Fibroblast of skin of scalp (primary cell): ENCODE data around the gene CERS6.

Experiments
- DNase-seq: peaks from one replicate; pipeline ENCODE4 v3.0.0-alpha.2; 2013

Gene CERS6

DNA sequence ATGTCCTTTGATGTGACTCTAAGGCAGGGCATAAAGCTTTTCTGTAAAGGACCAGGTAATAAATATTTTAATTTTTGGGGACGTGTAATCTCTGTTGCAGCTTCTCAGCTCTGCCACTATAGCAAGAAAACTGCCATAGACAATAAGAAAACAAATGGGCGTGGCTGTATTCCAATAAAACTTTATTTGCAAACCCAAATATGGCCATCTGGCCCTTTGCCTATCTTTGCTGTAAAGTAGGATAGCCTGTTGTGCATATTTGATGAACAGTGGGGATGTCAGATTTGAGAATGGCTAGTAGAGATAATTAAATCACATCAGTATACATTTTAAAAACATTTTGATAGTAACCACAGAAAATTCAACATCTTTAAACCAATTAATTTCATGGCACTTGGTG lies 250.7 kb downstream of the CERS6 start:
- no peak for DNase-seq

DNA sequence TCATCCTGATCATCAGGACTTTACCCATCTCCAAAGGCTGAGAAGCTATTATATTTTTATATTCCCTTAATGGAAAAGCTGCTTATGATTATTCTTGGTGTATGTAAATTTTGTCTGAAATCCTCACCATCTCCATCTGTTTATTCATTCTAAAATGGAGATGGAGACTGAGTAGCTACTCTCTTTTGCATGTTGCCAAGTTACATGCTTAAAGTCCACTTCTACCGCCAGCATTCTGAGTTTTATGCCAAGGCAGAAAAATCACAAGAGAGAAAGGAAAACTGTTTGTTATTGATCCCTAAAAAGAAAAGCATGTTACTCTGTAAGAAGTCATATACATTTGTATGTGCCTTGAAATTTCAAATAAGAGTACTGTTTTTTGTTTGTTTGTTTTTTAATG lies 252.0 kb downstream of the CERS6 start:
- no peak for DNase-seq

DNA sequence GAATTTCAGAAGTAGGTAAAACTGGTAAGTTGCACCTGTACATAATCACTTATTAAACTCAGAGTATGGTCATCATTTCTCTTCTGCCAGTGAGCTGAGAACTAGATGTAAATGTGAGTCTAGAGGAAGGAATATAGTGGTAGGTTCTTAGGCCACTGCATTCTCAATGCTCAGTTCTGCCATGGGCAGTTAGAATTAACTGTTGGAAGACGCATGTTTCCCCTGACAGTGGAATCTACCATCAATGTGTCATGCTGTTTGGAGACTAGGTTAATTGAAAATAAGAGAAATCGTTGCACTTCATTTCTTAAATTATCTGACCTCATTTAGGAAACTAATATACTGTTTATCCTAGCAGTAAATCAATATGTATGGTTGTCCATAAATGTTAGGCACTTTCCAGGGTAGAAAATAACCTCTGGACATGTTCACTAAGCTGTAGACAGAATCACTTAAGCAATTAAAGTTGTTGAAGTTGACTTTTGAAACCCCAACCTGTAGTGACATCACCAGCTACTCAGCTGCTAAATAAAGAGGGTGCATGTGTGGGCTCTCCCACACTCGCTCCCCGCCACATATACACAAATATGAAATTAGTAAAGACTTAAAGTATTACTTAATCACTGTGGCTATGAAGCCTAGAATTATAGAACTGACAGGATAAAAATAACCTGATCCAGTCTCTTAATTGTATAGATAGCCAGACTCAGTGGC lies 254.8 kb downstream of the CERS6 start:
- DNase-seq: no peak

DNA sequence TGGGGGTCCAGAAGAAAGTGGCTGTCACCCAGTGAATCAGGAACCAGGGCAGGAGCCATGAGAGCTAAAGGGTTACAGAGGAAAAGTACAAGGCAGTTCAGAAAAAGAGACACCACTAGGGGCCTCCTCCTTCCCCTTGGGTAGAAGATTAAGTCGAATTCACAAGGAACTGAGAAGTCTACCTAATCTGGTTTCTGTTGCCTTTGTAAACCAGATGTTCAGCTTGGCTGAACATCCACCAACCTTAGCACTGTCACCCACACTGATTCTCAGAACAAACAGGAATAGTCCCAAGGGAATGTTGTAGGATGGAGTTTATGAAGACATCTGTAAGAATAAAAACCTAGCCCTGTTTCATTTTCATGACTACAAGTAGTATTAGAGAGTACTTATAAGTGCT lies 256.0 kb downstream of the CERS6 start:
- no peak for DNase-seq

DNA sequence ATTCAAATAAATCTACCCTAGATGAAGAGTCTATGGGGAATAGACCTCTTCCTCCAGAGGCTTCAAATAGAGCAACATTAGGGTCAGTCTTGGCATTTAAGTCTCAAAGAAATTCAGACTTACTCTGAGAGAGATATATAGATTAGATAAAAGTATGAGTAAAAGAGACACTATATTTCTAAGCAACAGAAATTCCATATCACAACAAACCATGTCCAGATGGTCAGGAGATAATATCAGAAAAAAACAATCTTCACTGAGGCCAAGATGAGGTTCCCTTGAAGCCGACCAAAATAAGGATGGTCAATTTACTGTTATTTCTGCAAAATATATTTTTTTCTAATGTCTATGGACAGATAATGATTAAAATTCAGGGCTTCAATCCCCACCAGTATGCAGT lies 257.3 kb downstream of the CERS6 start:
- DNase-seq: no peak

DNA sequence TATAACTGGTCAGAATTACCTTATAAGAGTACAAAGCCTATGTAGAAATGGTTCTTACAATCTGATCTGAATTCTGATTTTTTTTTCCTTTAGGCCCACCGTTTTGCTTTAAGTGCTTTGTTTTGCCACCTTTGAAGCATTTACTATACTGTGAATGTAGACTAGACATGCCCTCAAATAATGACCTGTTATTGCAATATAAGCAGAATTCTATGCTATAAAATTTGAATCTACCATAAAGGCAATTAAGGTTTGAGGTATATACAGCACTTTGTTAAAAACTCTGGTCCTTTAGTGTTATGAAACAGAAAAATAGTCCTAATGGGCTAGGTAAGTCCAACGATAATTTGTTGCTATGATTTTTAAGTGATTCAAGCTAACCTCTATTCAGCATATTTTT lies 259.8 kb downstream of the CERS6 start:
- no peak for DNase-seq

DNA sequence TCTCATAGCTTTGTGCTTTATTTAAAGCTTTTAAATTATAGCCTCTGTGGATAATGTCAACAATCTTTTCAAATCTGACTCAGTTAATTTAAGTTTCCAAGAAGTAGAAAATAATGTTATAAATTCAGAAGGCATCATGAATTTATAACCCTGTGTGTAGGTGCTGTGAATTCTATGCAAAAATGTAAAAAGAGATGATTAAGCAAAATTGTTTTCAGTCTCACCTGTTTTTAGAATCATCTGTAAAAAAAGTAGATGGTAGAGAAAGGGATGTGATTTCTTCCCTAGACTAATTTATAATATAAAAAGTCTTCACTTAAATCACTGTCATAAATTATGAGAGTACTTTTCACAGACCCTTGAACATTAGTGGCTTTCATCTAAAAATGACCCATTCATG lies 260.8 kb downstream of the CERS6 start:
- DNase-seq: no peak

DNA sequence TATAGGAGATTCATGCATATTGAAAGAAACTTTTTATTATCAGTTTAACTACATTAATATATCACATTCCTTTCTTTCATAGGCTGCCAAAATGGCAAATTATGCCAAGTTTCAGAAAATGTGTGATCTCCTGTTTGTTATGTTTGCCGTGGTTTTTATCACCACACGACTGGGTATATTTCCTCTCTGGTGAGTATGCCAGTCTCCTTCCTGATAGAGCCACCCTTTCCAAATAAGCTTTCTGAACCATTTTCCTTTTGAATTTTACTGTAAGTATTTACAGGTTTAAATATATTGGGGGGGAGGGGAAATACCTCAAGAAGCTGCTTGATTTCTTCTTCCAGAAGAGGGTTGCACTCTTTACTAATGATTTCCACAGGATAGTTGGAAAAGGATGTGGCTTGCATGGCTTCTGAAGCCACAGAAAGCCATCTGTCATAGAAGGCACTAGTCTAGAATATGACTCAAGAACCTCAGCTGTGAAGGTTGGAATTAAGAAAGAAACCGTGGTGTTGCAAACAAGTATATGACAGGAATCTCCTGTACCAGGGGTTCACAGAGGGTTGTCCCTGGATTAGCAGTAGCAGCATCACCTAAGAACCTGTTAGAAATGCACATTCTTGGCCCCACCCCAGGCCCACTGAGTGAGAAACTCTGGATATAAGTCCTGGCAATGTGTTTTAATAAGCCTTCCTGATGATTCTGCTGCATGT lies 261.9 kb downstream of the CERS6 start:
- DNase-seq: no peak

DNA sequence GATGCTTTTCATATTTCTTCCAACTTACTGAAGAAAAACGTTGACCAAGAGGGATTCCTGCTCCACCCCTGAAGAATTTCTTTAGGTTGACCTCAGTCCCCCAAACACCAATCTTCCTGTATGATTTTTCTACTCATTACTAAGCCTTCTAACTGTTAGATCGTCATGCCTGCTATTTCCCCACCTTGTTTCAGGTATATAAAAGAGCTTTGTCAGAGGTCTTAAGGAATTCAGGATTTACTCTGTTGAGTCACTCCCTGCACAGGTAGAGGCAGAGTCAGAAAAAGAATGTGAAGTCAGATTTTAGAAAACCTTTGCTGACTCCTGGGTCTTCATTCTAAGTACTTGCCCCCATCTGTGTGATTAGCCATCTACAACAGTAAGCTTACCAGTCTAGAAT lies 262.6 kb downstream of the CERS6 start:
- DNase-seq: no peak

DNA sequence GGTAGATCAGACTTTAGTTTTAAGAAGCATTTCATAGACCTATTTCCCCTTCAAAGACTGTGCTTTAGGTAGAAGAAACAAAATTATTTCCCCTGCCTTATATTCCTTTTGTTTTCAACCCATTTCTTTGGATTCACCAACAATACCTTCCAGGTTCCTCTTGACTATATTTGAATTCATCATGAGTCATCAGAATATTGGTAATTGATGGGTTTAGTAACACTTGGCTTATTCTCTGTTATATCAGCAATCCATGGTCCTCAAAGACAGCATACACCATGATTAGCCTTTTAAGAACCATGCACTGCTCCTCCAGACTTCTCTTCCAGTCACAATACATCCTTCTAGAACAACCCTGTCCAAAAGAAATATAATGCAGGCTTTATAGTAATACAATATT lies 263.4 kb downstream of the CERS6 start:
- no peak for DNase-seq

DNA sequence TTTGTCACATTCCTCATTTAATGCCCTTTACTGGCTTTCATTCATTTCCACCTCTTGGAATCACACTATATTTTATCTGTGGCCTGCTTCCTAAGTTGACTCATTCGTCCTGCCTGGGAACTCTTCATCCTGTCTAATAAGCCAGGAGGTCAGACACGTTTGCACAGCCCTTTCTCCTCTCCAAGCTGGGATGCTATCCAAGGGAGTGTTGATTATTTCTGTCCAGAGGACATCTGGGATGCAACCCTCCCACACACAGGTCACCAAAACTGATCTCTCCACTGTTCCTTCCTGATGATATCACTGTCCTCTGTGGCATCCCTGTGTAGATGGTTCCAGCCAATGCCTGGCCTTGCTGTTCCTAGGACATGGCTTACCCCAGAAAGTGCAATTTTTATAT lies 266.5 kb downstream of the CERS6 start:
- no peak for DNase-seq

DNA sequence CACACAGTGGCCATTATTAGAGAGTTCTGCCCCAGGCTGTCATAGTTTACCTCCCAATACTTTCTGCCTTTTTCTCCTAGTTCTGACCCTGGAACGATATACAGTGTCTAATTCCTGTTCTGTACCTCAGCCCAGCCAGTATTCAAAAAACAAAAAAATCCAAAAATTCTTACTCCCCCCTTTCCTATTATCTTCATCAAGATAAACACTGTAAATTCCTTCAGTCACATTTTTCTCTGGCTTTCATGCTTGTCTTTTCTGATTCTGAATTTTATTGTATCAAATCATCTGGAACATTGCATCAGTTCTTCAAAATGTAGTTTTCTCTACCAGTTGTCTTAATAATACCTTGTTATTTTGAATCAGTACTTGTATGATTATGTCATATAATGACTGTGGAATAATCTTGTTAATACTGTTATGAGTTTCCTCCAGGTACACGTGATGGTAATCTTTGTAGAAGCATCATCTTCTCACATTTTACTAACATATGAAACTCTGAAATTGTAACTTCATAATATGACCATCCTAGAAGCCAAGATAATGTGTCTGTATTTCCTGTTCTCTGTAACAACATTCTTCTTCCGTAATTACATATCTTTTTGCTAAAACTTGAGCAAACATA lies 267.3 kb downstream of the CERS6 start:
- DNase-seq: no peak

DNA sequence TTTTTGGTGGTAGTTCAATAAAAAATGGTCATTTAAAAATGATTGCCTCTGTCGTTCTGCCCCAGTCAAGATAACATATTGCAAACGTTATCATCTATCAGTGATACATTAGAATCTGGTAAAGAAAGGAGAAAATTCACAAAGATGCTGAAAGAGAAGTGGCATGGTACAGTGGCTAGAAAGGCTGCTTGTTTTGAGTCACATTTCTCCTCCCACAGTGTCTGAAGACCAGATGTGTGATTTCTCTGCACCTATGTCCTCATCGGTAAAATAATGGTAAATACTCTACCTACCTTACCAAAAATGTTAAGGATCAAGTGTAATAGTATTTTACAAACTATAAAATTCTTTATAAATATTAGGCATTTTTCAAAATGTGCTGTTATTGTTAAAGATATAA lies 270.3 kb downstream of the CERS6 start:
- DNase-seq: no peak

DNA sequence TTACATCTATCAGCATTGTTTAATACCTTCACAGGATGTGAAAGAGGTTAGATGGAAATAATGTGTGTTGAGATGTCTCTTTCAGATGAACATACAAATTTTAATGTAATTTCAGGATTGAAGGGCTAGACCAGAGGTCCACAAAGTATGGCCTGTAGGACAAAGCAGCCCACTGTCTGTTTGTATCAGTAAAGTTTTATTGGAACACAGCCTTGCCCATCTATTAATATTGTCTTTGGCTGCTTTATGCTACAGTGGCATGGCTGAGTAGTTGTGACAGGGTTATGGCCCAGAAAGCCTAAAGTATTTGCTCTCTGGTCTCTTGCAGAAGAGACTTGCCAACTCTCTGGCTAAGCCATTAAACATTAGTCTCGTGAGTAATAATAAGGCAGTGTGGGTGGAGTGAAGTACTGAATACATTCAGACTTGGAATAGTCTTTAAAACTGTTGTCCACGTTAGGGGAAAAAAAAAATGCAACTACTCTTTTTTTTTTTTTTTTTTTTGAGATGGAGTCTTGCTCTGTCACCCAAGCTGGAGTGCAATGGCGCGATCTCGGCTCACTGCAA lies 271.9 kb downstream of the CERS6 start:
- no peak for DNase-seq

DNA sequence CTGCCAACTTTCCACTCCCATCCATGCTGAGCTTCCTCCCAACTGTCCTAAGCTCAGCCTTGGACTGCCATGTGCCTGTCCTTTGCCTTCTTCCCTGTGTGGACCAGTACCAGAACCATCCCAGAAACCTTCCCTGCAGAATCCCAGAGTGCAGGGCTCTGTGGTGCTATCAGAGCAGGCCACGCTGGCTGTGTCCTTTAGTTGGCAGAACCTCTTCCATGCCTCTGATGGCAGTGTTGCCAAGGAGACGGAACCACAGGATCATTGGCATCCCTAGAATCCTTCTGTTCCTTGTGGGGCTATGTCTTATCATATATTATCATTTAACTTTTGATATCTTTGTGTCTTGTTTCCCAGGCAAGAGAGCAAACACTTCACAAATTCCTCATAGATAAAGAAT lies 273.4 kb downstream of the CERS6 start:
- no peak for DNase-seq

DNA sequence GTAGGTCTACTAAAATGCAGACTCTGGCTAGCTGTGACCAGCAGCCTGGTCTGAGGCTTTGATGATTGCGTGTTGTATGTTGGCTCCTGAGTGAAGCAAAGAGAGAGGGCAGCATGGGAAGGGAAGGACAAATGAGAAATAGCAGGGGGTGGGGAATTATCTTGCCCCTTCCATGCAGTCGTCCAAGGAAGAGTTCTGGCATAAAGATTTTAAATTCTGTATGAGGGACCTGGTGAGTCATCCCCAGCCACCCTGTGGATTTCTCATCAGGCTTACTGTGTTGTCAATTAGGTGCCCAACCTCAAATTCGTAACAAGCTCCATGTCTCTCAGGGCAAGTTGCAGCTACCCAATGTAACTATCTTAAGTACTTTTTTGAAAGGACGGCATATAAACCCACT lies 274.3 kb downstream of the CERS6 start:
- peak; percentile 30 for DNase-seq

DNA sequence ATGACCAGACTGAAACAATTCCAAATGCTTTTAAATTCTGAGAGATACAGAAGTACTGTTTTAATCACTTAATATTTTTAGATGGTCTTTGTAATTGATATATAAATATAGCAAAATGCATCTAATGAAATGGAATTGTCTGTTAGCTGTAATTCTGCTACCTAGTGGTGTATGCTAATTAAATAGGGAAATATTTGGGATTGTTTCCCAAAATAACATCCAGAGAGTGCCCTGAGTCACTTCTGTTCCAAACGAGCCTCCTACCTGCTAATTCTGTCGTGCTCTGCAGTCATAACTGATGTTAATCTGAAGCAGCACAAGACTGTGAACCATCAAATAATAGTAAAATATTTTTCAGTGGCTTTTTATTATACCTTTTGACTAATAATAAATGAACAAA lies 274.9 kb downstream of the CERS6 start:
- no peak for DNase-seq

DNA sequence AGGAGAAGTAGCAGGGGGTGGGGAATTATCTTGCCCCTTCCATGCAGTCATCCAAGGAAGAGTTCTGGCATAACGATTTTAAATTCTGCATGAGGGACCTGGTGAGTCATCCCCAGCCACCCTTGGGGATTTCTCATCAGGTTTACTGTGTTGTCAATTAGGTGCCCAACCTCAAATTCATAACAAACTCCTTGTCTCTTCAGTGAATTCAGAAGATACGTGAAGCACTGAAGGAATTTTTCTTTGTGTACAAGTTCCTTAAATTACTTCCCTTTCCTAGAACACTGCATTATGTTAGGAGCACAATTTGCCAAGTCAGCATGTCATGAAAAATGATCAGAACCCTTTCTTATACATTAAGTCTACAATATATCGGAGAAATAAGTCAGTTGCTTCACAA lies 275.5 kb downstream of the CERS6 start:
- no peak for DNase-seq

DNA sequence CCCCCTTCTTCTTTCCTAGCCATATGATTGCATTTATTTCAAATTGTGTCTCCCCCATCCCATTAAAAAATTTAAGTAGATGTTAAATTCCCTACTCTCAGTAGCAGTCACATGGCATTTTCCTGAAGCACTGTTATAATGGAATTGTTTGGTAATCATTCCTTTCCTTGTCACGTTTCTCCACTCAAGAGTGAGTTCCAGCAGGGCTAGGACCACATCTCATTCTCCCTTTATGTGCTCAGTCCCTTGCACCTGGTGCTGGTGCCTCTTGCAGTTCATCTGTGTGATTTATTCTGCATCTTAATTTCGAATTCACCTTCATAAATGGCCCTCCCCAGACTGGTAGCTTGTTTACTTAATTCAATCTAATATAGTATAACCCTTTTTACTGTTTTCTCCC lies 276.0 kb downstream of the CERS6 start:
- no peak for DNase-seq

DNA sequence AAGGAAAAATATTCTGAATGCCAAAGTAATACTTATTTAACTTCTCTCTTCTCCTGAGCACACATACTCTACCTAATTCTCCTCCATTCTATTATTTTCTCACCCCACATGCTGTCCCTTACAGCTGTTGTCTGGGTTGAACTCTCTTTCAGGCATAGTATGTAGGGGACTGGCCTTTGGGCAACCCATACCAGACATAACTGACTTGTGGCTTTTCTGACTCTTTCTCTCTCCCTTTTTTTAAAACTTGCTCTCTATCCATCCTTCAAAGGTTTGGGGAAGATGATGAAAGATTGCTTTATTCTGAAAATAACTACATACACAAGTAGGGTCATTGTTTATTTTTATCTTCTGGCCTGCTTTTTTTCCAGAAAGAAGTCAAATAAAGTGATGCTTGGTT lies 276.4 kb downstream of the CERS6 start:
- DNase-seq: no peak

DNA sequence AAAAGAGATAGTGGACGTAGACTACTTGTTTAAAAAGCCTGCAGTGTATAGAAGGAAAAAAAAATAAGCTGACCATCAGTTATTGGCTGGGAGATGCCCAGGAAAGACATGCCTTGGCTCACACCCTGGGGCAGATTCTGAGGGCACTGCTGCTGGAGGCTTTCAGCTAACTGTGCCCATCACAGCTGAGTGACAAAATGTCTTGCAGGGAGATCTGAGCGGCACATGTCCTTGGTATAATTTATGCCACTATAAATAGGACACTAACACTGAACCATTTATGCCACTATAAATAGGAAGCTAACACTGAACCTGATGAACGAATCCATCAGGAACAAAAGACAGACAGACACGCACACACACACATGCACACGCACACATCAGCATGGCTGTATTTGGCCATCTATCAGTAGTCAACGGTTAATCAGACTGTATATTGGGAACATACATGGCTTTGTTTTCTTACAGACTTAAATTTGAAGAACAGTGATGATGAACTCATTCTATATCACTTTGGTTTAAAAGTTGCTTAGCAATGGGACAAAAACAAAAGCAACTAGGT lies 278.2 kb downstream of the CERS6 start:
- DNase-seq: no peak

DNA sequence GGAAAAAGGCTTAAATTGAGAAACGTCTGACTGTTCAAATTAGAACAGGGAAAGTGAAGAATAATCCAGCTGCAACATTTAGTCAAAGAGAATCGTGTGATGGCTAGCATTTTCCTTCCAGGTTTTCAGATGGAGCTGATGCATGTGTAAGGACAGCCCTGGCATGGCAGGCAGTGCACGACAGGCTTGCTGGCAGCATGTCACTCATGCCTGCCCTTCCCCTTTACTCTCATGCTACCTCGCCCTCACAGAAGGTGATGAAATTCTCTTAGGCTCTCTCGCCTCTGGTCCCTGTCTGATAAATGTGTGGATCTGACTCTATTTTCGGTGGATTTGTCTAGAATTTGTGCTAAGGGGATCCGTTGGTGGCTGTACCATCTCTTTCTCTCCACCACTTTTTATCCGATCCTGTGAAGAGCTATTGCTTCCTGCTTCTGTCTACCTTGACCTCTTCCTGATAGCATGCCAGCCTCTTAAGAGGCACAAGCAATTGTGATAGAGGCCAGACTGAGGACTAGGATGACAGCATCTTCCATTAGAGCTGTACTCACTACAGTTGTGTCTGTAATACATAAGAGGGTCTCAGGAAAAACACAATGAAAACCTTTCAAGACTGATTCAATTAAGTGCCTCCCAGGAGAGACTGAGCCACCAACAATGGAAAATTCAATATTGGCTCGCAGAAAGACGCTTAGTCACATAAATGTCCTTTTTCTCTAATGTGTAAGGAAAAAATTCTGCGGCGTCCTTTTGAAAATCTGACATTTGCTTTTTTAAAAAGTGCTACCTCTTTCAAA lies 280.8 kb downstream of the CERS6 start:
- DNase-seq: no peak

DNA sequence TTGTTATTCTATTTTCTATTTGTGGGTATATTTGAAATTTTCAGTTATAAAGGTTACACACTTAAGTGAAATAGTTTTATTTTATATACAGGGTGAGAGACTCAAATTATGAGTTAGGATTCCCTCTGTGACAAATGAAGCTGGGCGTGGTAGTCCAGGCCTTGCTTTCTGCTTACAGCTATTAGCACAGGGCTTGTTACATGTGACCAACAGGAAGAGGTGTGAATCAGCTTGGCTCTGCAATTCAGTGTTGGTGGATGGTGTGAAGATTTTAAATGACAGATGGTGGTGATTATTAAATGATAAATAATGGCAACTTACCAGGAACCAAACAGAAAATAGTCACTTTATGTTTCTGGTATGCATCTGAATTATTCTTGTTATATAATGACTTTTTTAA lies 282.0 kb downstream of the CERS6 start:
- peak; percentile 7 for DNase-seq
